NCI-H526 (cell line): ENCODE data around the gene AKAP10.
"Not testable (repeated sequence)": the region's sequence is repeated elsewhere in the genome, so short reads cannot be mapped to it uniquely, and the experiment has no call there.

Experiments
- DNase-seq, 2 experiments: peaks; one replicate each; lab custom pipeline; 2025; lab: John Stamatoyannopoulos, UW

Gene AKAP10

DNA sequence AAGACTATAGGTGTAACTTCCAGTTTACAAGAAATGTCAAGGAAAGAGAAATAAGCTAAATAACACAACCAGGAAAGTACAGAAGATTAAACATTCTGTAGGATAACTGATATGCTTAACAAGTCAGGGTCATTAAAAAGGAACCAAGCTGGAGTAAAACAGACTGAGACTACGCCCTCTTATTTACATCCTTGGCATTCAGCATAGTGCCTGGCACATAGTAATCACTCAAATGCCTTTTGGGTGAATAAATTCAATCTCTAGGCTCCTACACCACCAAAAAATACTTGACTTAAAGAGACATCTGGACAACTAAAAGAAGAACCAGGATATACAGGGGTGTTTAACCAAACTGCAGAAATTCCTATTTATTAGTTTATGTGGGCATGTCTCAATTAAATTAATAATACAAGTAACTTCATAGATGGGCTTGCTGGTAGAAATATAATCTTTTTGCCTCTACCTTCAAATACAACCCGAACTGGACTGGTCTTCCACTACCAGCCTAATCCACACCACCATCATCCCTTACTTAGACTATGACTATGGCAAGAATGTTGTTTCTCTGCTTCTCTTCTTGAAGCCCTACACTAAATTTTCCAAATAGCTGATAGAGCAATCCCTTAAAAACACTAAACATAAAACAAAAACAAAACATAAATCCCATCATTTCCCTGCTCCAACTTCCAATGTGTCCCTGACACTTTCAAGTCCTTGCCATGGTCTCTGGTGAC is 62.2 kb downstream of the AKAP10 start:
- DNase-seq: no peak

DNA sequence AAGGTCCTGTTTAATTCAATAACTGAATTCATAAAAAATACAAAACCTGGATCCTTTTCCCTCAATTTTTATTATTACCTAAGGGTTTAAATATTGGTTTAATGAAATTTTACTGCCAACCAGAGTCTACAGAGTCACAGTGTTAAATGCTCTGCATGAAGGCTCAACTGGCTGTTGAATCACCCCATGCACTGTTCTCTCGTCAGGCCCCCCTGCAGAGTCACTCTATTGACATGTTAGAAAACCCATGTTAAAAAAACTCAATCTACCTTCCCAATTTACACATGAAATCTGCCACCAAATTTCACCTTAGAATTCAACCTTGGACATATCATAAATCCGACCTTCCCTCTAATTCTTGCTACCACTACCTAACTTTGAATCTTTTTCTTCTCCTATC is 66.6 kb downstream of the AKAP10 start:
- no peak for DNase-seq

GRCh38 chr17:19909139-19909538 is 68.5 kb downstream of the AKAP10 start:
- no peak for DNase-seq

DNA sequence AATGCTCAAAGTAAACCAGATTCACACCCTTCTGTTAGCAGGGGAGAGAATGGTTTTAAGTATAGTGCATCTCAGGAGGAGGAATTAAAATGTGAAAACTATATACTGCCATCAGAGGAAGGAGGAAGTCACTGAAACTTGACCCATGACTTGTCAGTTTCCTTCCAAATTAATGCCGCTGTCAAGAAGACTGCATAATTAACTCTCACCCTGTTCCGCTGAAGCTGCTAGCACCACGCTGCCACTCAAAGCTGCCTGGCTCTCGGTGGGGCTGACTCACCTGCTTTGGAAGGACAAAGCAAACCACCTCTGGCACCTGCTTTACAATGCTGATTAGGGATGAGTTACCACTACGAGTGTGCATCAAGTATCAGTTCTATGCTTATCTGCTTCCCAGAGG is 72.1 kb downstream of the AKAP10 start:
- DNase-seq: no peak

DNA sequence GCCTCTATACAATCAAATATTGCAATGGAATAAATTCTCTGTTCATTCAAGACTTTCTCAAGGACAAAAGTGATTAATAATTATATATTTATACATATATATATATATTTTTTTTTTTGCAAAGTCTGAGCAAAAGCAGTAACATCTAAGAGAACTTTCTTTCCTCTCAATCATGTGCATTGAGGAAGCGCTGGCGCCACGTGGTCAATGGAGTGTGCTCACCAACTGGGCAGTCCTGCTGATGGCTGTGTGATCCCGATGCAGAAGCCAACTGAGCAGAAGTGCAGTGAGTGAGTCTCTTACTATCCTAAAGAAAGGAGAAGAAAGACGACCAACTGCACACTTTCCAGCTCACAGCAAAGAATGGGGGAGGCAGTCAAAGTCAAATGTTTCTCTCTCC is 72.7 kb downstream of the AKAP10 start:
- DNase-seq: no peak

- no peak for DNase-seq
Observed at GRCh38 chr17:19904412-19904811, 73.2 kb downstream of the AKAP10 start.

DNA sequence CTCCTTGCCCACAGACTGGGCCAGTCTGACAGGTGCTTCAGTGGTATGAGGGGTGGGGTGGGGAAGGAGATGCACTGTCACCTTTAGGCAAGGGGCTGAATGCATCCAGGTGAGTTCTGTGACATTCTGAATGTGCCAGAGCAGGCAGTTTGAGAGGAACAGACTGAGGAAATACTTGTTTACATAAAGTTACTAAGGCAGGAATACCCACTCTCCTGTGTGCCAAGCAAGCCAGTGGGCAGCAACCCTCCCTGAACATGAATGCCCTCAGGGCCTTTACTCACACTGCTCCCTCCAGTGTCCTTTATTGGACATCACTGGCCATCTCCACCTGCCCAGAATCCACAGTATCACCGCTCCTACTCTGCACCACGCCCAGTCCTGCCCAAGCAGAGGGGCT is 76.8 kb downstream of the AKAP10 start:
- no peak for DNase-seq

DNA sequence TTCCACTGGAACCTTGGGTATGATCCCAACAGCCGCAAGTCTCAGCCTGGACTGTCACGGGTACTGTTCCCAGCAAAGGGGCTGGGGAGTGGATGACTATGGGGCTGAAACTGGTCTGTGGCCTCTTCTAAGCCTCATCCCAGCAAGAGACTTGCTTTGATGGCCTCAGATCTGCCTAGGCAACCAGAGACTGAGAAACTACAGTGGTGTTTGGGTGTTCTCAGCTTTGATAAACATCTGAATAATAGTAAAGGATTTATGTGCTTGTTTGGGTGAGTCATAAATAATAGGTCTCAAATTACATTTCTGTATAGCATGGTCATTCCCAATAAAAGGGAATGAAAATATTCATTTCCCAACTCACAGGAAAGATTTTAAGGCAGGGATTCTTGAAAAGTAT is 79.7 kb downstream of the AKAP10 start:
- no peak for DNase-seq

DNA sequence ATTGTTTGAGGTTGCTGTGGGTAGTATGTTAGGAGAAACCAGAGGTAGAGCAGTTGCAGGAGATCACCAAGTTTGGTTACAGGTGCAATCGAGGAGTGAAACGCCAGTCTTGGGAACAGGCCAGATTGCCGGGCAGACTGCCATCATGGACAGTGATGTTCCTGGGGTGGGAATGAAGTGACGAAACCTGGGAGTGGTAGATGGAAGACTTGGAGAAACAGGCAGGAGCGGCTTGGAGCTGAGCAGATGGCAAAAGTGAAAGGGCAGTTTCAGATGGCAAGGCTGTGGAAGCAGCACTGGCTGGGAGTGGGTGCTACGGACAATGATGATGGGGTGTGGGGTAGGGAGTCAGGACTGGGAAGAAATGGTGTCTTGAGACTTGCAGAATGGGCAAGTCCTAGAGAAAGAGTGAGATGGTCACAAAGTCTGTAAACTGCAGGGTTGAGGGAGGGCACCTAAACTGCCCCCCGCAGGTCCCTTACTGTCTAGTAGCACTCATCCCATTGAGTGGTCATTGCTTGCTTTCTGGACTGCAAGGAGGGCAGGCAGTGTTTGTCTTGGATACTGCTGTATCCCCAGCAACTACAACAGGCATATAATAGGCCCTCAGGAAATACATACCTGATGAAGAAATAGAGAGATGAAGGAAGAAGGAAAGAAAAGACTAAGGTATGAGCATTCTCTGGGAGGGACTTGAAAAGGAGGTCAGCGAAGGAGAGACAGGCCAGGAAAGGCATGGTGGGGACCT is 80.4 kb downstream of the AKAP10 start:
- no peak for DNase-seq

DNA sequence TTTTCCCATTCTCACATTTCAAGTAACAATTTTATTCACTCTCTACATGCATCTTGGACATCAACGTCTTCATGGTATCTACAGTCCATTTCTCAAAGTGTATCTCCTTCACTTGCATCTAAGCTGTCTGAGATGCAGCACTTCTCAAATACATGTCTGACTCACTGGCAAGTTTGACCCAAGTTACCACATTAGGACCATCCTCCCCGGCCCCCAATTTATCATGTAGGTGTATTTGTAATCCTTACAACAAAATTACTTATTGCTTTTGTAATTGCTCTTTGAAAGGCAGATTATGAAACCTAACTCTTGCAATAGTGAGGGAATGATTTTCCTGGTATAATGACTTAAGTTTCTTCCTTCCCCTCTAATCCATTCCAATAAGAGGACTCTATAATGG is 80.9 kb downstream of the AKAP10 start:
- no peak for DNase-seq

- not testable (repeated sequence) for DNase-seq
Observed at GRCh38 chr17:19890554-19890953, 87.1 kb downstream of the AKAP10 start.

DNA sequence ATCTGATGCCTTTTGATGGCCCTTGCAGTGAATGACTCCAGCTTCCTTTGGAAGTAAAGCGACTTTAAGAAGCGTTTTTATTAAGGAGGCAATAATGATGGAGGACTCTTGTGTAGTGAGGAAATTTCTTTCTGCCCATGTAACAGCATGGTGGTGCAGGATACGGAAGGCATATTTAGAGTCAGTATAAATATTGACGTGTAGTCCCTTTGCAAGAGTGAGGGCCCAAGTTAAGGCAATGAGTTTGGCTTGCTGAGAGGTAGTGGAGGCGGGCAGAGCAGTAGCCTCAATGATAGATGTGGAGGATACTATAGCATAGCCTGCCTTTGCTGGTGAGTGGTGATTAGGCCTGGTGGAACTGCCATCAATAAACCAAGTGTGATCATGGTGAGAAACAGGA is 87.6 kb downstream of the AKAP10 start:
- DNase-seq: not testable (repeated sequence)

GRCh38 chr17:19886116-19886515 is 91.5 kb downstream of the AKAP10 start:
- no peak for DNase-seq

DNA sequence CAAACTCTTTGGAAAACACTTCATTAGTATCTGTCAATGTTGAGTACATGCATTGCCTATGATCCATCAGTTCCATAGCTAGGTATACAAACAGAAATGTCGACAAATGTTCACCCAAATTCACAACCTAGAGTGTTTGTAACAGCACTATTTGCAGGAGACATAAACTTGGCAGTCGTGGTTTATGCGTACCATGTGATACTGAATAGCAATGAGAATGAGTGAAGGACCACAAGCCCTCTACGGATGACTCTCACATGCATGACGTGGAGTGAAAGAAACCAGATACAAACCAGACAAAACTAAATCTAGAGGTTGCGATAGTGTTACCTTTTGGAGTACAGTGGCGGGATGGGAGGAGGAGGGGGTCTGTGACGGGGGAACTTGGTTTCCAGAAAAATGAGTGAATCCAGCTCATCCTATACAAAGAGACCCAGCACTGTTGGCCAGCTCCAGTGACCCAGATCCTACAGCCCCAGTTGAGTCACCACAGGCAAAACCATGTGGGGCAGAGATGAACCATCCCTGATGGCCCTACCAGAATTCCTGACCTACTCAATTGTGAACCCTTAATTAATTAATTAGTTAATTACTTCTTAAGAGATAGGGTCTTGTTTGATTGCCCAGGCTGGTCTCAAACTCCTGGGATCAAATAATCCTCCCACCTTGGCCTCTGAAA is 94.0 kb downstream of the AKAP10 start:
- DNase-seq: no peak

DNA sequence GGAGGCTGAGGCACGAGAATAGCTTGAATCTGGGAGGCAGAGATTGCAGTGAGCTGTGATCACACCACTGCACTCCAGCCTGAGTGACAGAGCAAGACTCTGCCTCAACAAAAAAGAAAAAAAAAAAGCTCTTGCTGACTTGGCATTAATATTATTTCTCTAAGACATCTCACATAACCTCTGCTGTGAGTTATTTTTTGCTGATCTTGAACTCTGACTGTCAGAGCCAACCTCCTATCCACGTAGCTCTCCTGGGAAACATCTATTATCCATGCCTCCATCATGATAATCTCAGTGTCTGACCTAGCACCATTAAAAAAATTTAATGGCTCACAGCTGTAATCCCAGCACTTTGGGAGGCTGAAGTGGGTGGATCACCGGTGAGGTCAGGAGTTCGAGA is 97.2 kb downstream of the AKAP10 start:
- DNase-seq: no peak

- DNase-seq: no peak
Observed at GRCh38 chr17:19877364-19877945, 100.2 kb downstream of the AKAP10 start.

DNA sequence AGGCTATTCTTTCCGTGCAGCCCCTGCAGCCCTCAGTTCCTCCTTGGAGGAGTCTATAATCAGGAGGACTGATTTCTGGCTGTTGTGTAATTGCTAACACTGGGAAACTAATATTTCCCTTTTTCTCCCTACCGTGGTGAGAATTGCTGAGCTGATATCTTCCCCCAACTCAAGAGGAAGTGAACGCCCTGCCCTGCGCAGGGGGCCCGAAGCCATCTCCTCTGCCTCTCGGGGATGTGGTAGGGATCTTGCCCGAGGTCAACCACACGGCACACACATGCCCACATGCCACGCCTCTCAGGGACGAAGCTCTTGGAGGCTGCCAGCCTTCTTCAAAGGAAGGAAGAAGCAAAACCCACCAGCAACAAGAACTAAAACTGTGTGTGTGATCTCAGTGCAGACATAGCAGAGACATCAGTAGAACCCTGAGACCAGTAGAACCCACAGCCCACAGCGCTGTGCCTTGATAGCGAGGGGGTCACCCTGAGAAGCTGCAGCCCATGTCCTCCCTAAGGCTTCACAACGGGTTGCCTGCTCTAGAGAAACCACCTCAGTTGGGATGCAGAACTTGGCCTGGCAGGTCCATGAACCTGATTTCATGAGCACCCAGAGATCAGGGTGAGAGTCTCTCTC is 101.0 kb downstream of the AKAP10 start:
- DNase-seq: no peak

- DNase-seq: no peak
Observed at GRCh38 chr17:19874256-19874655, 103.4 kb downstream of the AKAP10 start.

DNA sequence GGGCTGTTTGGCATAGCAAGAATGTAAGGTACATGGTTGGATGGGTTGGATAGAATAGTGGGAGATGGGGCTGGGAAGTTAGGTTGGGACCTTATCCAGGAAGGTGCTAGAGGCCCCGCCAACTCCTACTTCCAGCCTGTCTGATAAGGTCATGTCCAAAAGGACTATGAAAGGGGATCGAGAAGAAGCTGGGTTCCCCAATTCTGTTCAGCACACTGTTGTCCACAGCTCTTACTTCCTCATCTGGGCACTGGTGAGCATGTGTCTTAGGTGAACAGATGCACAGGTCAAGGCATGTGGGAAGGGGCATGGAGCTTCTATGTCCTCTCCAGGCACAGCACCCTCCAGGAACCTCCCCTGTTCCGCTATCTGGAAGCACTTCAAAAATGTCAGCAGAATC is 104.3 kb downstream of the AKAP10 start:
- DNase-seq: no peak

GRCh38 chr17:19868079-19868395 is 109.6 kb downstream of the AKAP10 start:
- no peak for DNase-seq

GRCh38 chr17:19867329-19868078 is 110.1 kb downstream of the AKAP10 start, which contains the start of gene ULK2:
Gene ULK2 (minus strand): TSS chr17:19867936. CDS start chr17:19867417, 519 bp downstream.
- DNase-seq: peak; percentile 3 to 68

DNA sequence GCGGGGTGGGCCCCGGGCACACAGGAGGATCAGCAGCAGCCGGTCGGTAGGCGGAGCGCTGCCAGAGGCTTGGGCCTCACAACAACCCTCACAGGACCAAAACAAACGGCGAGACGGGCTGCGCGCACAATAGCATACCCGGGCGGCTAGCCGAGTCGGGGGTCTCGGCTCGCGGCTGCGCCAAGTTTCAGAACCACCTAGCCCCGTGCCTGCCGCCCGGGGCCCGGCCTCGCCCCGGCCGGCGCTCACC is 110.6 kb downstream of the AKAP10 start:
- peak; percentile 9 to 62 for DNase-seq
